HG02678 (cell line): ENCODE data around the gene ETV6.
"Not testable (repeated sequence)": the region's sequence is repeated elsewhere in the genome, so short reads cannot be mapped to it uniquely, and the experiment has no call there.

Experiments used
- ATAC-seq: cut with Tn5 transposase; IDR thresholded peaks from one replicate; pipeline ENCODE4 v1.9.1; 2021; ENCODE audit warnings: mild to moderate bottlenecking, moderate library complexity; ENCODE audit not compliant: unreplicated experiment

ETV6 gene

GRCh38 chr12:11649413-11650285, at the start of gene ETV6:
ETV6 (plus strand) TSS chr12:11649674; CDS start chr12:11650128, 454 bp downstream.
- ATAC-seq, result peak; percentile 47

GRCh38 chr12:11600199-11600598, 49.3 kb upstream of the ETV6 start:
- no peak for ATAC-seq

- no peak for ATAC-seq
Measured at GRCh38 chr12:11601647-11602046, 47.8 kb upstream of the ETV6 start.

- no peak for ATAC-seq
Measured at GRCh38 chr12:11607313-11608081, 42.0 kb upstream of the ETV6 start.

- ATAC-seq, result no peak
Measured at GRCh38 chr12:11609045-11609444, 40.4 kb upstream of the ETV6 start.

GRCh38 chr12:11615481-11615880, 34.0 kb upstream of the ETV6 start:
- ATAC-seq, result no peak

- no peak for ATAC-seq
Measured at GRCh38 chr12:11618046-11618445, 31.4 kb upstream of the ETV6 start.

GRCh38 chr12:11621797-11622423, 27.6 kb upstream of the ETV6 start:
- no peak for ATAC-seq

- no peak for ATAC-seq
Measured at GRCh38 chr12:11622876-11623281, 26.6 kb upstream of the ETV6 start.

GRCh38 chr12:11623382-11623781, 26.1 kb upstream of the ETV6 start:
- ATAC-seq, result no peak

GRCh38 chr12:11624116-11624515, 25.4 kb upstream of the ETV6 start:
- ATAC-seq, result no peak

- ATAC-seq, result not testable (repeated sequence)
Measured at GRCh38 chr12:11627709-11628108, 21.8 kb upstream of the ETV6 start.

- ATAC-seq, result no peak
Measured at GRCh38 chr12:11628353-11628752, 21.1 kb upstream of the ETV6 start.

- ATAC-seq, result no peak
Measured at GRCh38 chr12:11630046-11630706, 19.3 kb upstream of the ETV6 start.

- no peak for ATAC-seq
Measured at GRCh38 chr12:11631288-11631687, 18.2 kb upstream of the ETV6 start.

GRCh38 chr12:11631881-11632280, 17.6 kb upstream of the ETV6 start:
- ATAC-seq, result not testable (repeated sequence)

GRCh38 chr12:11633968-11634367, 15.5 kb upstream of the ETV6 start:
- no peak for ATAC-seq

- no peak for ATAC-seq
Measured at GRCh38 chr12:11635341-11635740, 14.1 kb upstream of the ETV6 start.

- no peak for ATAC-seq
Measured at GRCh38 chr12:11638315-11638916, 11.1 kb upstream of the ETV6 start.

GRCh38 chr12:11639454-11639853, 10.0 kb upstream of the ETV6 start:
- ATAC-seq, result no peak

GRCh38 chr12:11641522-11641921, 8.0 kb upstream of the ETV6 start:
- no peak for ATAC-seq
